HEK293T (cell line): Measurements from ENCODE around the gene RHOXF2.

Experiments used
- BHLHE40 ChIP-seq: fragments of 450-650 bp; IDR thresholded peaks from 2 replicates; pipeline ENCODE4 v1.6.1; 2016; ENCODE audit warnings: mild to moderate bottlenecking, moderate library complexity, borderline replicate concordance
- ELF4 ChIP-seq: fragments of 450-650 bp; IDR thresholded peaks from 2 replicates; pipeline ENCODE4 v1.6.1; 2017; ENCODE audit warnings: antibody characterized with exemption
- FOXA1 ChIP-seq: fragments of 450-650 bp; IDR thresholded peaks from 2 replicates; pipeline ENCODE4 v1.6.1; 2016; ENCODE audit warnings: mild to moderate bottlenecking
- FOXK2 ChIP-seq: fragments of 450-650 bp; IDR thresholded peaks from 2 replicates; pipeline ENCODE4 v1.6.1; 2016; ENCODE audit warnings: mild to moderate bottlenecking
- FOXM1 ChIP-seq: fragments of 450-650 bp; IDR thresholded peaks from 2 replicates; pipeline ENCODE4 v1.6.1; 2017; ENCODE audit warnings: mild to moderate bottlenecking, borderline replicate concordance
- L3MBTL2 ChIP-seq: fragments of 450-650 bp; conservative IDR thresholded peaks from 2 replicates; pipeline ENCODE4 v1.6.1; 2016; ENCODE audit warnings: mild to moderate bottlenecking
- NFRKB ChIP-seq: fragments of 450-650 bp; IDR thresholded peaks from 2 replicates; pipeline ENCODE4 v1.6.1; 2016; ENCODE audit warnings: mild to moderate bottlenecking, moderate library complexity
- SP1 ChIP-seq: fragments of 450-650 bp; IDR thresholded peaks from 2 replicates; pipeline ENCODE4 v1.6.1; 2017
- SUZ12 ChIP-seq: fragments of 450-650 bp; IDR thresholded peaks from 2 replicates; pipeline ENCODE4 v1.6.1; 2016; ENCODE audit warnings: mild to moderate bottlenecking
- ZNF384 ChIP-seq: fragments of 450-650 bp; IDR thresholded peaks from 2 replicates; pipeline ENCODE4 v1.6.1; 2016
- TF ChIP-seq, protein P1 (sequence below): fragments of 450-650 bp; IDR thresholded peaks from 2 replicates; pipeline ENCODE4 v1.6.1; 2016

DNA sequence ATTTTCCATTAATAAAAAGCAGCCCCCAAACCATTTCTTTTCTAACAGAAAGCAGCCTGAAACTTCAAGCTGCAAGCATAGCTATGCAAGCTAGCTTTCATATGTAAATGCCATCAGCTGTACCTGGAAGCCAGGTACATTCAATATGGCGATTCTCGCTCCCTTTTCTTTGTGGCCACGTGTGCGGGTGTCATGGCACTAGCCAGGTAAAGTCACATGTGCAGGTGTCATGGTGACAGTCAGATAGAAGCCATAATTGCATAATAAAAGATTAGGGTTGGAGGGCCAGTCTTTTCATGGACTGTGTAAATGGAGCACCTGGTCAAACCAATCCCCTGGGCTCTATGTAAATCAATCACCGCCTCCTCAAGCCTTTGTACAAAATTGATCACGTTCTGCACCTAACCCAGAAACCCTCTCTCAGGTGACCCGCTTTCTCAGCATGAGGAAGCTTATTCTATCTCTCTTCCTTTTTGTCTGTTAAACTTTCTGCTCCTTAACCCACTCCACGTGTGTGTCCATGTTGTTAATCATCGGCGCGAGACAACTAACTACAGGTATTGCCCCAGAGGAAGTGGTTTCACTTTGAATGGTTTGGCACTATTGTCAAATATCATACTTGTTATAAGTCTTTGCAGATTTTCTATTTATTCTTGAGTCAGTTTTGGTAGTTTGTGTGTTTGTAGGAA is 18.0 kb upstream of the RHOXF2 start:
- TF ChIP-seq FOXK2, result no peak
- TF ChIP-seq ELF4, result no peak
- TF ChIP-seq BHLHE40, result no peak
- no peak for TF ChIP-seq NFRKB
- TF ChIP-seq ZNF384, result no peak
- TF ChIP-seq L3MBTL2, result no peak
- TF ChIP-seq SP1, result no peak
- TF ChIP-seq FOXM1, result no peak
- no peak for TF ChIP-seq FOXA1
- TF ChIP-seq, protein P1, sequence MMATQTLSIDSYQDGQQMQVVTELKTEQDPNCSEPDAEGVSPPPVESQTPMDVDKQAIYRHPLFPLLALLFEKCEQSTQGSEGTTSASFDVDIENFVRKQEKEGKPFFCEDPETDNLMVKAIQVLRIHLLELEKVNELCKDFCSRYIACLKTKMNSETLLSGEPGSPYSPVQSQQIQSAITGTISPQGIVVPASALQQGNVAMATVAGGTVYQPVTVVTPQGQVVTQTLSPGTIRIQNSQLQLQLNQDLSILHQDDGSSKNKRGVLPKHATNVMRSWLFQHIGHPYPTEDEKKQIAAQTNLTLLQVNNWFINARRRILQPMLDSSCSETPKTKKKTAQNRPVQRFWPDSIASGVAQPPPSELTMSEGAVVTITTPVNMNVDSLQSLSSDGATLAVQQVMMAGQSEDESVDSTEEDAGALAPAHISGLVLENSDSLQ, result no peak
- TF ChIP-seq SUZ12, result no peak
